ENCODE measurements around the gene NMS.

Gene NMS

GRCh38 chr2:100425573-100426383 is 44.5 kb upstream of the NMS start:
- TF ChIP-seq POLR2A (IDR thresholded peaks at IDR 0.05; ENCODE audit: extremely low read depth, insufficient read length) (no peak), MYC (IDR thresholded peaks at IDR 0.05; ENCODE audit: low read depth, low read length) (no peak)
- TF ChIP-seq, protein P1, sequence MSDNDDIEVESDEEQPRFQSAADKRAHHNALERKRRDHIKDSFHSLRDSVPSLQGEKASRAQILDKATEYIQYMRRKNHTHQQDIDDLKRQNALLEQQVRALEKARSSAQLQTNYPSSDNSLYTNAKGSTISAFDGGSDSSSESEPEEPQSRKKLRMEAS (IDR thresholded peaks at IDR 0.05; ENCODE audit: low read depth, low read length), result no peak
- TF ChIP-seq, protein P2, sequence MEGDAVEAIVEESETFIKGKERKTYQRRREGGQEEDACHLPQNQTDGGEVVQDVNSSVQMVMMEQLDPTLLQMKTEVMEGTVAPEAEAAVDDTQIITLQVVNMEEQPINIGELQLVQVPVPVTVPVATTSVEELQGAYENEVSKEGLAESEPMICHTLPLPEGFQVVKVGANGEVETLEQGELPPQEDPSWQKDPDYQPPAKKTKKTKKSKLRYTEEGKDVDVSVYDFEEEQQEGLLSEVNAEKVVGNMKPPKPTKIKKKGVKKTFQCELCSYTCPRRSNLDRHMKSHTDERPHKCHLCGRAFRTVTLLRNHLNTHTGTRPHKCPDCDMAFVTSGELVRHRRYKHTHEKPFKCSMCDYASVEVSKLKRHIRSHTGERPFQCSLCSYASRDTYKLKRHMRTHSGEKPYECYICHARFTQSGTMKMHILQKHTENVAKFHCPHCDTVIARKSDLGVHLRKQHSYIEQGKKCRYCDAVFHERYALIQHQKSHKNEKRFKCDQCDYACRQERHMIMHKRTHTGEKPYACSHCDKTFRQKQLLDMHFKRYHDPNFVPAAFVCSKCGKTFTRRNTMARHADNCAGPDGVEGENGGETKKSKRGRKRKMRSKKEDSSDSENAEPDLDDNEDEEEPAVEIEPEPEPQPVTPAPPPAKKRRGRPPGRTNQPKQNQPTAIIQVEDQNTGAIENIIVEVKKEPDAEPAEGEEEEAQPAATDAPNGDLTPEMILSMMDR (IDR thresholded peaks at IDR 0.05; ENCODE audit: low read depth, low read length), result no peak
- peak; percentile 57 for DNase-seq (ENCODE audit: low read depth)
- no peak overlapping the region for H3K4me3 ChIP-seq (ENCODE audit: low read depth, low read length)

DNA sequence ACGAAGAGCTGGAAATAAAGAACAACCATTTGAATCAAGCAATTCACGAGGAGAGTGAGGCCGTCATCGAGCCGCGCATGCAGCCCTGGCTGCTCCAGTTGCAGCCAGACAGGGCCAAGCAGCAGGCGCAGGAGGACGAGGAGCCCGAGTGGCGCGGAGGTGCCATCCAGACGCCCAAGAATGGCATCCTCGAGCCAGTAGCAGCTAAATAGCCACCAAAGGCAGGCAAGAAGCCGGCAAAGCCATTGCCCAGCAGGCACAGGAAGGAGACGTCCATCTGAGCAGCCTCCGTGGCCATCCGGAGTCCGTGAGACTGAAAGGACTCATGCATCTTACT is 43.9 kb upstream of the NMS start:
- no peak overlapping the region for H3K4me3 ChIP-seq (ENCODE audit: low read depth, low read length)
- DNase-seq (ENCODE audit: low read depth), result no peak
- TF ChIP-seq MYC (IDR thresholded peaks at IDR 0.05; ENCODE audit: low read depth, low read length), result no peak
- TF ChIP-seq, protein P2 (IDR thresholded peaks at IDR 0.05; ENCODE audit: low read depth, low read length), result no peak
- TF ChIP-seq POLR2A (IDR thresholded peaks at IDR 0.05; ENCODE audit: extremely low read depth, insufficient read length), result no peak
- TF ChIP-seq, protein P1 (IDR thresholded peaks at IDR 0.05; ENCODE audit: low read depth, low read length), result no peak

DNA sequence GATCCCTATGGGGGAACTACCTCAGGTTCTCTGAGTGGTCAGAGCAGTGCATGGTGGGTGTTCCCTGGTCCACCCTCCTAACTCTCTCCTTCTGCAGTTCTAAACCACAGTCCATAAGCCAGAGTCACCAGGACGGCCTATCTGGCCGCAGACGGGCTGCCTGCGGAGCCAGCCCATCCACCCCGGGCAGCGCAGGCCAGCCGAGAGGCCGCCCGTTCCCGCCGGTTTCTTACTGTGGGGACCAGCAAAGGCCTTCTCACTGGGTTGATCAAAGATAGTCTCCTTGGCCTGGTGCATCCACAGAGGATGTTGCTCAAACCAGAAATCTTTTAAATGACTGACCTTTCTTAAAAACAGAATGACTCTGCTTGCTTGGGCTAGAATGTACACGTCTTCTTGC is 43.2 kb upstream of the NMS start:
- TF ChIP-seq MYC (IDR thresholded peaks at IDR 0.05; ENCODE audit: low read depth, low read length), result no peak
- TF ChIP-seq, protein P1 (IDR thresholded peaks at IDR 0.05; ENCODE audit: low read depth, low read length), result no peak
- TF ChIP-seq POLR2A (IDR thresholded peaks at IDR 0.05; ENCODE audit: extremely low read depth, insufficient read length), result no peak
- TF ChIP-seq, protein P2 (IDR thresholded peaks at IDR 0.05; ENCODE audit: low read depth, low read length), result no peak
- DNase-seq (ENCODE audit: low read depth), result no peak
- H3K4me3 ChIP-seq (ENCODE audit: low read depth, low read length), result no peak overlapping the region

GRCh38 chr2:100427627-100428258 is 42.5 kb upstream of the NMS start:
- H3K4me3 ChIP-seq (ENCODE audit: low read depth, low read length), result no peak overlapping the region
- DNase-seq (ENCODE audit: low read depth), result peak; percentile 58
- TF ChIP-seq, protein P1 (IDR thresholded peaks at IDR 0.05; ENCODE audit: low read depth, low read length), result no peak
- TF ChIP-seq, protein P2 (IDR thresholded peaks at IDR 0.05; ENCODE audit: low read depth, low read length), result no peak
- TF ChIP-seq POLR2A (IDR thresholded peaks at IDR 0.05; ENCODE audit: extremely low read depth, insufficient read length), result no peak
- no peak for TF ChIP-seq MYC (IDR thresholded peaks at IDR 0.05; ENCODE audit: low read depth, low read length)

DNA sequence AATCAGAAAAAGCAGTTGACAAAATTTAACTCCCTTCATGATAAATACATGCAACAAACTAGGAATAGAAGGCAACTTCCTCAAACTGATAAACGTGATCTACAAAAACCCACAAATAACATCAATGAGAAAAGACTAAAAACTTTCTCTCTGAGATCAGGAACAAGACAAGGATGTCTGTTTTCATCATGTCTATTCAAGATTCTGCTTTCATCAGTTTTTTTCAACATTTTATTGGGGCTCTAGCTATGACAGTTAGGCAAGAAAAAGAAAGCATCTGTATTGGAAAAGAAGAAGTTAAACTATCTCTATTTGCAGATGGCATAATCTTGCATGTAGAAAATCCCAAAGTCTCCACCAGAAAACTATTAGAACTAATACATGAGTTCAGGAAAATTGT is 40.6 kb upstream of the NMS start:
- TF ChIP-seq POLR2A (IDR thresholded peaks at IDR 0.05; ENCODE audit: extremely low read depth, insufficient read length) (no peak), MYC (IDR thresholded peaks at IDR 0.05; ENCODE audit: low read depth, low read length) (no peak)
- TF ChIP-seq, protein P1 (IDR thresholded peaks at IDR 0.05; ENCODE audit: low read depth, low read length), result no peak
- TF ChIP-seq, protein P2 (IDR thresholded peaks at IDR 0.05; ENCODE audit: low read depth, low read length), result no peak
- H3K4me3 ChIP-seq (ENCODE audit: low read depth, low read length), result no peak overlapping the region
- no peak for DNase-seq (ENCODE audit: low read depth)
